HG03103 (cell line): ENCODE measurements around the gene SH2D1A.
"Not testable (repeated sequence)": the region's sequence is repeated elsewhere in the genome, so short reads cannot be mapped to it uniquely, and the experiment has no call there.

Experiments
- ATAC-seq: cut with Tn5 transposase; IDR thresholded peaks from one replicate; pipeline ENCODE4 v1.9.1; 2021; ENCODE audit warnings: low read depth; ENCODE audit not compliant: unreplicated experiment

SH2D1A gene

GRCh38 chrX:124346117-124346876, at the start of gene SH2D1A:
Gene SH2D1A, plus strand, starts transcription at chrX:124346563. Its CDS starts 80 bp downstream, at chrX:124346643.
- no peak for ATAC-seq

GRCh38 chrX:124299323-124299722, 47.0 kb upstream of the SH2D1A start:
- ATAC-seq: not testable (repeated sequence)

- ATAC-seq: no peak
Measured at GRCh38 chrX:124300405-124300804, 46.0 kb upstream of the SH2D1A start.

GRCh38 chrX:124307253-124307907, 39.0 kb upstream of the SH2D1A start:
- ATAC-seq: no peak

GRCh38 chrX:124325732-124326131, 20.6 kb upstream of the SH2D1A start:
- no peak for ATAC-seq

- ATAC-seq: no peak
Measured at GRCh38 chrX:124328765-124329164, 17.6 kb upstream of the SH2D1A start.

- no peak for ATAC-seq
Measured at GRCh38 chrX:124332481-124333424, 13.6 kb upstream of the SH2D1A start, which contains the start of gene TEX13D. Gene TEX13D, plus strand, starts transcription at chrX:124332660. Its CDS starts 258 bp downstream, at chrX:124332918.

GRCh38 chrX:124333862-124334261, 12.5 kb upstream of the SH2D1A start:
- no peak for ATAC-seq

- not testable (repeated sequence) for ATAC-seq
Measured at GRCh38 chrX:124334555-124334954, 11.8 kb upstream of the SH2D1A start.

- no peak for ATAC-seq
Measured at GRCh38 chrX:124335598-124335997, 10.8 kb upstream of the SH2D1A start.

GRCh38 chrX:124337916-124338315, 8.4 kb upstream of the SH2D1A start:
- ATAC-seq: no peak

GRCh38 chrX:124338733-124339514, 7.4 kb upstream of the SH2D1A start:
- ATAC-seq: no peak

GRCh38 chrX:124341396-124342132, 4.8 kb upstream of the SH2D1A start:
- no peak for ATAC-seq

GRCh38 chrX:124342174-124342867, 4.0 kb upstream of the SH2D1A start:
- no peak for ATAC-seq

- ATAC-seq: no peak
Measured at GRCh38 chrX:124343016-124343415, 3.3 kb upstream of the SH2D1A start.

GRCh38 chrX:124344246-124344645, 2.1 kb upstream of the SH2D1A start:
- no peak for ATAC-seq

- ATAC-seq: no peak
Measured at GRCh38 chrX:124346877-124347241, 496 bp downstream of the SH2D1A start.

GRCh38 chrX:124347242-124347641, 879 bp downstream of the SH2D1A start:
- no peak for ATAC-seq

- no peak for ATAC-seq
Measured at GRCh38 chrX:124348182-124348581, 1.8 kb downstream of the SH2D1A start.
